Ovary (tissue), 9 donors: ENCODE data around the gene EFL1. TPM values are rescaled to one million over a fixed set of nuclear protein-coding genes. Genes with fewer than 3 reads are reported as not detected.
"Not testable (repeated sequence)": the region's sequence is repeated elsewhere in the genome, so short reads cannot be mapped to it uniquely, and the experiment has no call there.

Experiments
- DNase-seq, 5 donors: peaks; one replicate each; pipeline ENCODE4 v3.0.0-alpha.2; 2019 to 2020
- H3K27ac ChIP-seq, 2 donors: fragments of 200-600 bp; one replicate each; pipeline versions ENCODE4 v1.5.1 to v1.8.0; 2019 to 2022
- H3K27me3 ChIP-seq: fragments of 200-600 bp; one replicate; pipeline ENCODE4 v1.8.0; 2022
- H3K36me3 ChIP-seq: fragments of 200-600 bp; sonication (generic); one replicate; pipeline ENCODE4 v1.5.1; 2019
- H3K4me1 ChIP-seq: one replicate; pipeline ENCODE4 v1.8.1; 2013; ENCODE audit warnings: mild to moderate bottlenecking, moderate library complexity; ENCODE audit not compliant: insufficient read depth
- H3K4me3 ChIP-seq: fragments of 200-600 bp; sonication (generic); one replicate; pipeline ENCODE4 v1.5.1; 2017
- H3K9me3 ChIP-seq, 2 donors: fragments of 200-600 bp in 1 of 2; sonication (generic) in 1 of 2; one replicate each; pipeline versions ENCODE4 v1.5.1 to v1.8.1; 2013 to 2019; ENCODE audit warnings: mild to moderate bottlenecking in 1 of 2, moderate library complexity in 1 of 2
- CTCF ChIP-seq, 3 donors: fragments of 450-650 bp in 2 of 3; fragments of 200-600 bp in 1 of 3; IDR thresholded peaks; one replicate each; pipeline versions ENCODE4 v1.5.1 to v1.8.0; 2016 to 2022; ENCODE audit warnings: antibody characterized with exemption in 3 of 3, mild to moderate bottlenecking in 1 of 3
- EP300 ChIP-seq: sonication (generic); formaldehyde crosslinking; IDR thresholded peaks from one replicate; pipeline ENCODE4 v1.6.1; 2017; ENCODE audit warnings: antibody characterized with exemption
- POLR2A ChIP-seq: fragments of 450-650 bp; IDR thresholded peaks from one replicate; pipeline ENCODE4 v1.6.1; 2017; ENCODE audit warnings: antibody characterized with exemption, mild to moderate bottlenecking, moderate library complexity
- WGBS, 3 donors: extraction: QIAGEN DNeasy Blood & Tissue Kit in 1 of 3; methylation state at CpG; one replicate each; pipeline versions ENCODE4 v1.1.5 to v1.1.7; 2013 to 2017; 5-methylcytosine and 5-hydroxymethylcytosine counted together
- intact Hi-C, 4 donors: fragments of 100-400 bp; cut with DNase I; formaldehyde crosslinking; loops; one replicate each; pipeline versions ENCODE4 v1.11.0 to v1.15.1; 2022 to 2023
- polyA plus RNA-seq, 2 donors: library from polyadenylated mRNA; stranded (reverse); fragments of 200-250 nt in 1 of 2; fragments of 350-450 nt in 1 of 2; fragmentation: Illumina TruSeq in 1 of 2; extraction: RNeasy Lipid Tissue Mini Kit (QIAGEN cat#74804) in 1 of 2; gene quantifications; one replicate each; pipeline ENCODE4 v1.2.3, GENCODE V29; 2013 to 2014
- total RNA-seq, 7 donors: library from RNA; depleted of rRNA in 2 of 7; stranded (reverse); fragments of >200 nt in 2 of 7; fragmentation: NEBNext Ultra II Directional in 3 of 7; extraction: Animal tissue kit (Norgen Biotek cat#: 25700) in 3 of 7; gene quantifications; one replicate each; pipeline versions ENCODE4 v1.1.0 to v1.2.4, GENCODE V29; 2016 to 2023
- donor health status: DM: no; HTN: no; CAD: no; lungs with moderate emphysema.
- donor health status: DM: no; HTN: no; CAD: no.
- donor health status: Bipolar disorder and iron deficiency.
- donor health status: DM: yes; HTN: yes; CAD: no.
- donor health status: DM: no; HTN: no; CAD: no.
- donor health status: DM: yes; HTN: yes; CAD: no.

EFL1 gene
- total and polyA plus RNA-seq, 9 donors, result 4.1 to 15.2 (median 8.9) TPM

- no peak for DNase-seq
- H3K4me1 ChIP-seq, result no peaks in the 10 kb centered on the region
- 87 to 90% (median 89%) methylated on average over 1 of the region's 1 CpG for WGBS, 3 donors
- H3K27me3 ChIP-seq, result no peaks in the 10 kb centered on the region
- TF ChIP-seq CTCF (IDR thresholded peaks at IDR 0.05), result no peak
- no peak for TF ChIP-seq EP300
- no peak for TF ChIP-seq POLR2A
- H3K4me3 ChIP-seq, result no peak overlapping the region
- H3K9me3 ChIP-seq, result no peaks in the 10 kb centered on the region
- intact Hi-C loops, result no loop called here
- no peaks in the 10 kb centered on the region for H3K36me3 ChIP-seq
- no peak overlapping the region for H3K27ac ChIP-seq
These were observed 33.8 kb downstream of the EFL1 start for GRCh38 chr15:82228750-82229149.

GRCh38 chr15:82221535-82221934 lies 41.0 kb downstream of the EFL1 start:
- H3K36me3 ChIP-seq, H3K27ac ChIP-seq, H3K4me3 ChIP-seq, DNase-seq, H3K27me3 ChIP-seq, intact Hi-C loops, H3K4me1 ChIP-seq, H3K9me3 ChIP-seq: not testable (repeated sequence)
- WGBS, 3 donors, result 66 to 84% (median 78%) methylated on average over 2 of the region's 2 CpGs

- WGBS, 3 donors, result 83 to 84% (median 83%) methylated on average over 2 of the region's 2 CpGs
- H3K9me3 ChIP-seq, H3K36me3 ChIP-seq, DNase-seq, H3K4me3 ChIP-seq, H3K27ac ChIP-seq, intact Hi-C loops, H3K4me1 ChIP-seq, H3K27me3 ChIP-seq: not testable (repeated sequence)
These were observed 46.4 kb downstream of the EFL1 start for GRCh38 chr15:82216092-82216491.

- H3K4me3 ChIP-seq, H3K4me1 ChIP-seq, H3K27me3 ChIP-seq, DNase-seq, H3K27ac ChIP-seq, H3K36me3 ChIP-seq, H3K9me3 ChIP-seq, intact Hi-C loops: not testable (repeated sequence)
These were observed 50.3 kb downstream of the EFL1 start for GRCh38 chr15:82212201-82212600.

- intact Hi-C loops, result not testable (repeated sequence)
These were observed 52.4 kb downstream of the EFL1 start for GRCh38 chr15:82210066-82210597.

GRCh38 chr15:82204575-82204974 lies 58.0 kb downstream of the EFL1 start:
- H3K27me3 ChIP-seq, H3K27ac ChIP-seq, H3K4me3 ChIP-seq, H3K36me3 ChIP-seq, H3K9me3 ChIP-seq, intact Hi-C loops, DNase-seq, H3K4me1 ChIP-seq: not testable (repeated sequence)
- WGBS, 3 donors, result 58 to 68% (median 60%) methylated on average over 2 of the region's 2 CpGs

More at GRCh38 chr15:82210066-82210597, 52.4 kb downstream of the EFL1 start:
- WGBS, 3 donors, result 48 to 64% (median 52%) methylated on average over 3 of the region's 3 CpGs
- not testable (repeated sequence) for H3K9me3 ChIP-seq, H3K4me1 ChIP-seq, H3K4me3 ChIP-seq, H3K27me3 ChIP-seq, H3K36me3 ChIP-seq, DNase-seq, H3K27ac ChIP-seq

- TF ChIP-seq EP300 (no peak), CTCF (IDR thresholded peaks at IDR 0.05) (peak; percentile 40 to 58 (median 57)), POLR2A (no peak)
- intact Hi-C loops, result no loop called here
- WGBS, 3 donors, result 21 to 30% (median 22%) methylated on average over 8 of the region's 8 CpGs
- H3K36me3 ChIP-seq, result no peaks in the 10 kb centered on the region
- H3K4me1 ChIP-seq, result no peaks in the 10 kb centered on the region
- no peaks in the 10 kb centered on the region for H3K9me3 ChIP-seq
- DNase-seq, result peak; percentile 57 to 78 (median 67)
- no peaks in the 10 kb centered on the region for H3K27me3 ChIP-seq
- H3K27ac ChIP-seq, result no peak overlapping the region
- no peak overlapping the region for H3K4me3 ChIP-seq
These were observed 64.6 kb downstream of the EFL1 start for GRCh38 chr15:82197733-82198594.
